Measurements from ENCODE around the gene BCL2L11. TPM values are rescaled to one million over a fixed set of nuclear protein-coding genes. Genes with fewer than 3 reads are reported as not detected.

Gene BCL2L11
- total RNA-seq, 1 experiment from 2014 or later = 21.2 TPM

DNA sequence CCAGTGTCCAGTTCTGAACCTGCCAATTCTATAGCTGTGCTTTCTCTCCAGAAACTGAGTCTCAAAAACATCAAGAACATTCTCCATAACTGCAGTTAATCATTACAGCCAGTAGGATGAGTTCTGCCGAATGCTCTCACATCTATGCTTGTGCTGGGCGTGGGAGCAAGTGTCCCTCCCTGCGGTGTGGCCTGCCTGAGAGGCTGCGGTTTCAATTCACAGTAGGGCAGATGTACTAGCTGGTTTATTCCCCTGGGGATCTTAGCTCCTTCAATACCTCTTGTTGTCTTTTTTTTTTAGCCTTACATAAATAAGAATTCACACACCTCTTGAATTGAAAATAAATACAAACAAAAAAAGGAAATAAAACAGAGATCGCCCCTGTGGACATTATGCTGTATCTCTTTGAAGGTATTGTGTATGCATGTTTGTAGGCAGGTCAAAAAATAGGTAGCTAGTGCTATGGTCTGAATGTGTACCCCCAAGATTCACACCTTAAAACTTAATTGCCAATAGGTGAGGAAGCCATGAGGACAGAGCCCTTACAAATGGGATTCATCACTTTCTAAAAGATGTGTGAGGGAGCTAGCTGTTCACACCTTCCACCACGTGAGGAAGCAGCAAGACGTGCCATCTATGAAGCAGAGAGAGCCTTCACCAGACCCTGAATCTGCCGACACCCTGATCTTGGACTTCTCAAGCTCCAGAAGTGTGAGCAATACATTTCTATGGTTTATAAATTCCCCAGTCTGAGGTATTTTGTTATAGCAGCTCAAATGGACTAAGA, 74.3 kb downstream of the BCL2L11 start:
- Histone ChIP-seq H3K9me3 (ENCODE audit: control insufficient read depth, low read depth, low read length) (no peaks in the 10 kb centered on the region), H2AFZ (ENCODE audit: low read length) (no peak overlapping the region), H3K9ac (ENCODE audit: extremely low read depth, insufficient read length, low read length) (no peak overlapping the region), H3K4me1 (ENCODE audit: insufficient read depth, low read length) (no peaks in the 10 kb centered on the region; the same call in 1 of the 2 replicates), H2BK12ac (ENCODE audit: insufficient read length, low read depth, low read length) (no peak overlapping the region), H3K56ac (ENCODE audit: insufficient read length, low read depth, low read length) (no peak overlapping the region), H2BK20ac (ENCODE audit: low read depth, low read length, poor library complexity, severe bottlenecking) (no peak overlapping the region), H2BK15ac (ENCODE audit: low read depth, low read length) (no peak overlapping the region), H3K23ac (ENCODE audit: insufficient read length, low read depth, low read length) (no peak overlapping the region), H3K23me2 (ENCODE audit: insufficient read length, low read depth, low read length, poor library complexity, severe bottlenecking) (no peaks in the 10 kb centered on the region), H2BK5ac (ENCODE audit: insufficient read length, low read length) (no peak overlapping the region), H3K79me1 (ENCODE audit: insufficient read depth, low read depth, low read length, poor library complexity, severe bottlenecking) (no peaks in the 10 kb centered on the region), H3K4me2 (ENCODE audit: insufficient read depth, insufficient read length, low read length) (no peak overlapping the region), H3K18ac (ENCODE audit: insufficient read length, low read depth, low read length) (no peak overlapping the region), H2AK5ac (ENCODE audit: insufficient read length, low read length) (no peak overlapping the region), H3K4ac (ENCODE audit: low read depth, low read length) (no peak overlapping the region), H3T11ph (ENCODE audit: low read length) (no peak overlapping the region), H3K79me2 (ENCODE audit: insufficient read depth, low read length) (no peaks in the 10 kb centered on the region), H2BK120ac (ENCODE audit: low read depth, low read length, poor library complexity, severe bottlenecking) (no peak overlapping the region), H3K27me3 (ENCODE audit: insufficient read depth, low read length) (no peaks in the 10 kb centered on the region), H4K5ac (ENCODE audit: insufficient read length, low read depth, low read length) (no peak overlapping the region), H4K20me1 (ENCODE audit: control insufficient read depth, insufficient read depth, insufficient read length) (peaks cover 2% of the 10 kb centered on the region), H3K14ac (ENCODE audit: insufficient read depth, low read length) (no peak overlapping the region), H4K8ac (replicated peaks; ENCODE audit: insufficient read length, low read depth, low read length) (no peak overlapping the region), H3K27ac (ENCODE audit: insufficient read length, low read depth, low read length) (no peak overlapping the region), H4K91ac (ENCODE audit: insufficient read length, low read depth, low read length) (no peak overlapping the region)
- peaks cover 0 to 6% of the 10 kb centered on the region in 2 experiments; a peak in 3 of 4 replicates for H3K4me1 Mint-ChIP-seq
- H3K4me3 Mint-ChIP-seq = no peak overlapping the region
- no peaks in the 10 kb centered on the region for H3K36me3 Mint-ChIP-seq (ENCODE audit: insufficient read depth in 1 of 3, low read depth in 3 of 3)
- no peaks in the 10 kb centered on the region for H3K9me3 Mint-ChIP-seq
- H3K27me3 Mint-ChIP-seq (ENCODE audit: low read depth) = peaks cover 3% of the 10 kb centered on the region; the same call in 1 of the 2 replicates
- TF ChIP-seq, protein P1, sequence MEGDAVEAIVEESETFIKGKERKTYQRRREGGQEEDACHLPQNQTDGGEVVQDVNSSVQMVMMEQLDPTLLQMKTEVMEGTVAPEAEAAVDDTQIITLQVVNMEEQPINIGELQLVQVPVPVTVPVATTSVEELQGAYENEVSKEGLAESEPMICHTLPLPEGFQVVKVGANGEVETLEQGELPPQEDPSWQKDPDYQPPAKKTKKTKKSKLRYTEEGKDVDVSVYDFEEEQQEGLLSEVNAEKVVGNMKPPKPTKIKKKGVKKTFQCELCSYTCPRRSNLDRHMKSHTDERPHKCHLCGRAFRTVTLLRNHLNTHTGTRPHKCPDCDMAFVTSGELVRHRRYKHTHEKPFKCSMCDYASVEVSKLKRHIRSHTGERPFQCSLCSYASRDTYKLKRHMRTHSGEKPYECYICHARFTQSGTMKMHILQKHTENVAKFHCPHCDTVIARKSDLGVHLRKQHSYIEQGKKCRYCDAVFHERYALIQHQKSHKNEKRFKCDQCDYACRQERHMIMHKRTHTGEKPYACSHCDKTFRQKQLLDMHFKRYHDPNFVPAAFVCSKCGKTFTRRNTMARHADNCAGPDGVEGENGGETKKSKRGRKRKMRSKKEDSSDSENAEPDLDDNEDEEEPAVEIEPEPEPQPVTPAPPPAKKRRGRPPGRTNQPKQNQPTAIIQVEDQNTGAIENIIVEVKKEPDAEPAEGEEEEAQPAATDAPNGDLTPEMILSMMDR (conservative IDR thresholded peaks at IDR 0.05) = peak; percentile 30; the same call in 2 of the 3 replicates
- WGBS (ENCODE audit: extremely low coverage, insufficient read length, low lambda C conversion rate) = no CpG with 5 or more reads among the region's 8 CpGs
- DNase-seq = no peak
- no peak overlapping the region; a peak in 1 of 7 replicates for H3K27ac Mint-ChIP-seq

Data from H9 (cell line).